Naive thymus-derived CD4-positive, alpha-beta T cell (primary cell): ENCODE measurements around the gene ZNF222. TPM values are rescaled to one million over a fixed set of nuclear protein-coding genes. Genes with fewer than 3 reads are reported as not detected.

ENCODE experiments used
- ATAC-seq: fragments of 150-1000 bp; cut with Tn5 transposase; 2 replicates; pipeline ENCODE4 v1.10.0; 2021; ENCODE audit warnings: mild to moderate bottlenecking, moderate library complexity
- CTCF ChIA-PET: fragments of 350-600 bp; sonication (Branson Sonifier 250); formaldehyde crosslinking; loops from one replicate; lab custom pipeline; 2021; ENCODE audit warnings: antibody characterized with exemption; lab: Charles Lee
- POLR2A ChIA-PET: fragments of 350-600 bp; sonication (Branson Sonifier 250); formaldehyde crosslinking; loops from one replicate; lab custom pipeline; 2021; ENCODE audit warnings: antibody characterized with exemption, inconsistent platforms; lab: Charles Lee
- DNase-seq, 9 donors: peaks; one replicate each; pipeline versions ENCODE4 v3.0.0 to v3.0.0-alpha.2; 2020 to 2022; ENCODE audit warnings: mixed read lengths in 1 of 9
- H3K27ac ChIP-seq: one replicate; pipeline ENCODE4 v1.7.0; 2013; ENCODE audit warnings: mild to moderate bottlenecking, low read depth, low read length, moderate library complexity
- H3K27me3 ChIP-seq, 2 donors: one replicate each; pipeline ENCODE4 v1.7.0; 2013; ENCODE audit warnings: low read length in 2 of 2, mild to moderate bottlenecking in 2 of 2, moderate library complexity in 2 of 2; ENCODE audit not compliant: control insufficient read depth in 2 of 2, insufficient read depth in 2 of 2
- H3K36me3 ChIP-seq, 3 experiments: 1 replicate in 2 of 3; 2 replicates in 1 of 3; pipeline ENCODE4 v1.7.0; 2013; ENCODE audit warnings: low read length in 3 of 3, mild to moderate bottlenecking in 3 of 3, moderate library complexity in 1 of 3; ENCODE audit not compliant: insufficient read depth in 3 of 3, control insufficient read depth in 2 of 3
- H3K4me1 ChIP-seq, 2 donors: one replicate each; pipeline ENCODE4 v1.7.0; 2013; ENCODE audit warnings: low read length in 2 of 2, mild to moderate bottlenecking in 2 of 2, moderate library complexity in 1 of 2; ENCODE audit not compliant: control insufficient read depth in 2 of 2, insufficient read depth in 2 of 2
- H3K4me3 ChIP-seq: 2 replicates; pipeline ENCODE4 v1.7.0; 2013; ENCODE audit warnings: mild to moderate bottlenecking, low read length
- H3K9me3 ChIP-seq, 3 experiments: 1 replicate in 2 of 3; 2 replicates in 1 of 3; pipeline ENCODE4 v1.7.0; 2013; ENCODE audit warnings: low read length in 3 of 3; ENCODE audit not compliant: control insufficient read depth in 2 of 3
- H3K27ac Mint-ChIP-seq, 9 donors: one replicate each; pipeline ENCODE4 v1.8.0; 2020 to 2022; ENCODE audit warnings: mixed read lengths in 9 of 9, mild to moderate bottlenecking in 8 of 9, moderate library complexity in 5 of 9, inconsistent platforms in 2 of 9
- H3K27me3 Mint-ChIP-seq, 5 donors: one replicate each; pipeline ENCODE4 v1.8.0; 2021 to 2022; ENCODE audit warnings: mixed read lengths in 5 of 5, mild to moderate bottlenecking in 1 of 5
- H3K36me3 Mint-ChIP-seq, 5 donors: one replicate each; pipeline ENCODE4 v1.8.0; 2020 to 2022; ENCODE audit warnings: mixed read lengths in 5 of 5, mild to moderate bottlenecking in 3 of 5, inconsistent platforms in 1 of 5
- H3K4me1 Mint-ChIP-seq, 7 donors: one replicate each; pipeline ENCODE4 v1.8.0; 2020 to 2022; ENCODE audit warnings: mixed read lengths in 7 of 7, mild to moderate bottlenecking in 3 of 7, inconsistent platforms in 1 of 7
- H3K4me3 Mint-ChIP-seq, 10 donors: one replicate each; pipeline ENCODE4 v1.8.0; 2020 to 2022; ENCODE audit warnings: mild to moderate bottlenecking in 10 of 10, mixed read lengths in 10 of 10, moderate library complexity in 6 of 10, inconsistent platforms in 2 of 10
- H3K9me3 Mint-ChIP-seq, 11 donors: one replicate each; pipeline ENCODE4 v1.8.0; 2020 to 2022; ENCODE audit warnings: mixed read lengths in 11 of 11, mild to moderate bottlenecking in 4 of 11, inconsistent platforms in 1 of 11, moderate library complexity in 1 of 11
- intact Hi-C, 2 donors: fragments of 100-400 bp; cut with micrococcal nuclease; formaldehyde crosslinking; loops; one replicate each; pipeline ENCODE4 v1.15.1; 2023
- polyA plus RNA-seq, 2 donors: library from polyadenylated mRNA; unstranded; fragments of 300-500 nt; fragmentation: Illumina TruSeq; gene quantifications; one replicate each; pipeline ENCODE4 v1.2.3, GENCODE V29; 2021
- total RNA-seq, 6 experiments: library from RNA in 5 of 6; stranded (reverse) in 5 of 6; gene quantifications; 1 replicate in 5 of 6; 2 replicates in 1 of 6; pipeline ENCODE4 v1.2.3 and lab custom pipeline; 2021 to 2026

ZNF222 gene
- 10 to 100 TPM in 1 of 5 experiments, 1 to 10 TPM in 4; 2.9 to 10.1 (median 4.5) TPM for total RNA-seq
- 1 to 10 TPM; 2.1 to 3.6 TPM for polyA plus RNA-seq
- 5.8 reads per million, percentile 26 among the genes with 10 or more reads in this experiment for total RNA-seq (lab: John Stamatoyannopoulos, UW)

DNA sequence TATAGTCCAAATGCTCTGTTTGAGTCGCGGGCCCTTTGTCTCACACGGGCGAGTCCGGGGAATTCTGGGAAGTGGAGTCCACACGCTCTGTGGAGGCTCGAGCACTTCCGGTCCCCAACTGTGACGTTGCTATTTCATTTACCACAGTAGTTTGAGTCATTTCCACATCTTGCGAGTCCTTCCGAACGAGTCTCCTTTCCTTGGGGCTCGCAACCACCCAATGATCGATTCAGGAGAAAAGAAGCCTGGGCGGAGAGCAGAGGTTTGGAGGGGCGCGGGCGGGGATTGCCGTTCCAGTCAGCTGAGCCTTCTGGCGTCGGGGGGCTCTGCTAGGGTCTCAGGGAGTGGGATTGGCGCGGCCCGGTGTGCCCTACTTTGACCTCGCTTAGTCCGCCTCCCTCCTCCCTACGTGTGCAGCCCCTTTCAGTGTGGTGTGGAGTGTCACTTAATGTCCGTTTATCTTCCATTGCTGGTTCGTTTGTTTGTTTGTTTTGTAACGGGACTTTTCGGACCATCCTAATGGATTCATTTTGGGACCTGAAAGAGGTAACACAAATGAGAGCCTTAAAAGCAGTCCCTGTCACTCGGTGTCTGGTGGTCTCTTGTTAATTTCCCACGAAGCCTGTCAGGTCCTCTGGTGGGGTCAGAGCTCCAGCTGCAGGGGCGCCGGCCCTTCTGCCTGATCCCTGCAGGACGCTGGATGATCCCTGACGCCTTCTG, at the start of gene ZNF222:
Gene ZNF222, plus strand, starts transcription at position 163 of the 720 bp plus-strand sequence. Its CDS starts 58 bp downstream, at position 221.
- ChIA-PET POLR2A (interaction anchor here (0.7 to 1.4 kb wide), 5 partner anchors 21 to 1129 kb away, joined by 3 to 5 read pairs (median 3); partner anchors contain the start of gene ZNF45), CTCF (no interaction called here)
- Mint-ChIP-seq H3K36me3 (peaks cover 26 to 57% (median 51%) of the 10 kb centered on the region in 5 donors), H3K27ac (peak within 1 kb of the TSS; percentile 84 to 98 (median 94)), H3K4me1 (peaks cover 12 to 40% (median 31%) of the 10 kb centered on the region in 7 donors), H3K4me3 (peak within 1 kb of the TSS; percentile 95 to 100 (median 98)), H3K27me3 (peaks cover 0 to 9% (median 3%) of the 10 kb centered on the region in 5 donors), H3K9me3 (peaks cover 11 to 77% (median 48%) of the 10 kb centered on the region in 11 donors)
- ATAC-seq: peak; percentile 99
- Histone ChIP-seq H3K4me1 (peaks cover 5 to 9% of the 10 kb centered on the region in 2 donors), H3K4me3 (peak within 1 kb of the TSS; percentile 76), H3K27me3 (no peaks in the 10 kb centered on the region), H3K27ac (peak within 1 kb of the TSS; percentile 71), H3K9me3 (peaks cover 4 to 28% (median 9%) of the 10 kb centered on the region in 3 experiments), H3K36me3 (peaks cover under 1 to 42% (median 24%) of the 10 kb centered on the region in 3 experiments)
- intact Hi-C loops: loop anchor here (1.0 kb wide), 11 partner anchors 23 to 280 kb away; partner anchors contain the start of genes ZNF224 (in 2 of the 2), ZNF230 (in 2 of the 2), ZNF284 (in 2 of the 2) and ZNF45 (in 2 of the 2)
- peak; percentile 41 to 78 (median 66) for DNase-seq

DNA sequence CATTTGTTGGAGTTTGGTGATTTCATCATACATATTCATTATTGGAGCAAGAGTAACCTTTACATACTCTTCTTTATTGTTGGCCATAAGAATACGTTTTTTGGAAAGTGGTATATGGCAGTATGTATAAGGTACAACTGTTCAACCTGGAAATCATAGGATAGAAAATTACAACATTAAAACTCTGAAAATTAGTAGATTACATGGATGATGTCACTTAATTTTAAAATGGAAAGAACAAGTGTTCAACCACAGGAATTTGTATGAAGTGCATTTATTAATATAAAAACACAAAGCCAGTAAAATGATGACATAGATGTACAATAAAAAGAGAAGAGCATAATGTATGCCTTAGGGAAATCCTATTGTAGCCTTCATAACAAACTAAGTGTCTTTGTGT, 48.4 kb upstream of the ZNF222 start:
- no peaks in the 10 kb centered on the region for H3K36me3 ChIP-seq
- CTCF ChIA-PET: no interaction called here
- Mint-ChIP-seq H3K27ac (no peak overlapping the region), H3K27me3 (peaks cover 0 to 8% (median 0%) of the 10 kb centered on the region in 5 donors), H3K9me3 (peaks cover 5 to 58% (median 33%) of the 10 kb centered on the region in 11 donors), H3K4me3 (no peak overlapping the region), H3K36me3 (peaks cover 0 to 19% (median 7%) of the 10 kb centered on the region in 5 donors), H3K4me1 (no peaks in the 10 kb centered on the region)
- no peak overlapping the region for H3K27ac ChIP-seq
- H3K4me3 ChIP-seq: no peak overlapping the region
- H3K4me1 ChIP-seq: no peaks in the 10 kb centered on the region
- POLR2A ChIA-PET: no interaction called here
- no peaks in the 10 kb centered on the region for H3K27me3 ChIP-seq
- intact Hi-C loops: no loop called here
- ATAC-seq: no peak
- H3K9me3 ChIP-seq: peaks cover 0 to 27% (median 4%) of the 10 kb centered on the region in 3 experiments
- DNase-seq: no peak

DNA sequence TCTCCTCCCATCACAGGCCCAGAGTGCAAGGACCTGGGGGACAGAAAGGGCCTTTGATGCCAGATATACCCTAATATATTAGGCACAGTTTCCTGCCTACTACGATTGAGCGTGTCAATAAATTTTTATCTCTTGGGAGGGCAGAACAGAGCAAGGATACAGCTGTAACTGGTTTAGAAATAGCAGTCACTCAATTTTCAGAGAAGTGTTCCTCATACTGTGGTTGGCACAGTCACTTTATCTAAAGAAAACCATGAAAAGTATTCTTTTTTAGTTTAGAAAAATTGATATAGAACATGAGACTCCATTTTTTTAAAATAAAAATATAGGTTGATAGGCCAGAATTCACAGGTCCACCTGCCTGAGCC, 41.7 kb upstream of the ZNF222 start:
- Histone ChIP-seq H3K4me1 (peaks cover 0 to 3% of the 10 kb centered on the region in 2 donors), H3K36me3 (peaks cover 0 to 10% (median 0%) of the 10 kb centered on the region in 3 experiments), H3K9me3 (peaks cover 0 to 3% (median 0%) of the 10 kb centered on the region in 3 experiments), H3K4me3 (peak overlapping the region; percentile 96), H3K27ac (peak overlapping the region; percentile 79), H3K27me3 (no peaks in the 10 kb centered on the region)
- Mint-ChIP-seq H3K9me3 (peaks cover 0 to 16% (median 5%) of the 10 kb centered on the region in 11 donors), H3K27ac (peak overlapping the region; percentile 2 to 94 (median 55)), H3K4me3 (peak overlapping the region; percentile 73 to 97 (median 92)), H3K36me3 (peaks cover 0 to 24% (median 18%) of the 10 kb centered on the region in 5 donors), H3K4me1 (peaks cover 0 to 24% (median 14%) of the 10 kb centered on the region in 7 donors), H3K27me3 (no peaks in the 10 kb centered on the region)
- intact Hi-C loops: loop anchor here in 1 of 2 donors (2.0 to 10.0 kb wide), 2 partner anchors 33 to 321 kb away; partner anchors contain the start of genes ZNF221 and ZNF235
- ATAC-seq: no peak
- ChIA-PET POLR2A (no interaction called here), CTCF (interaction anchor here (0.7 kb wide), 1 partner anchor 48 kb away, joined by 4 read pairs; no protein-coding TSS in a partner anchor)
- no peak for DNase-seq

DNA sequence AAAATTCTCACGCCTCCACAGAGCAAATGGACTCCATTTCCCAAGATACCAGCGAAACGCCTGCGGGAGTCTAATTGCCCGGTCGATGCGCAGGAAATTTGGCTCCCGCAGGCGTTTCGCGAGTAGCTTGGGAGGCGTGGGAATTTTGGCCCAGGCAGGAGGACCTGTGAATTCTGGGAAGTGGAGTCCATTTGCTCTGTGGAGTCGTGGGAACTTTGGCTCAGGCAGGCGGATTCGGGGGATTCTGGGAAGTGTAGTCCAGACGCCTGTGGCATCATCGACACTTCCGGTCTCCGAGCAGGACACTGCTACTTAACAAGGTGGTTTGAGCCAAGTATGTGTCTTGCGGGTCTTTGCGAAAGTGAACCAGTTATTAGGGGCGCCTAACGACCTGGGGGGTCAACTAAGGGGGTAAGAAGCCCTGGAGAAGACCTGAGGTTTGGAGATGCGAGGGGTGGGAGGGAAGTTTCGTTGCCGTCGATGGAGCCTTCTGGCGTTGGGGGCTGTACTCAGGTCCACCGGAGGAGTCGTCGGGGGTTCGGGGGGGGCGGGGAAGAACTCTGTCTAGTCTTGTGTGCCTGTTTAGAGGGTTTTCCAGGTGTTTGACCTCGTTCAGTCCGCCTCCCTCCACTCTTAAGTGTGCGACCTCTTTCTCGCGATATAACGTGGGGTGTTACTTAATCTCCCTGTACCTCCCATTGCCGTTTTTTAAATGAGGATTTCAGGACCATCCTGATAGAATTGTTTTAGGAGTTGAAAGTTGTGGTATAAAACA, 41.1 kb upstream of the ZNF222 start, which contains the start of gene ZNF155:
Gene ZNF155, plus strand, starts transcription at position 277 of the 775 bp plus-strand sequence. CDS start 4,356 bp downstream, outside the sequence.
- POLR2A ChIA-PET: interaction anchor here (0.6 to 1.2 kb wide), 2 partner anchors 111 to 225 kb away, joined by 3 to 7 read pairs; no protein-coding TSS in a partner anchor
- ATAC-seq (peak; percentile 92), DNase-seq (peak; percentile 46 to 72 (median 64))
- Histone ChIP-seq H3K4me3 (peak within 1 kb of the TSS; percentile 96), H3K4me1 (peaks cover 0 to 3% of the 10 kb centered on the region in 2 donors), H3K36me3 (peaks cover 0 to 14% (median 5%) of the 10 kb centered on the region in 3 experiments), H3K9me3 (peaks cover 0 to 3% (median 0%) of the 10 kb centered on the region in 3 experiments), H3K27ac (peak within 1 kb of the TSS; percentile 79), H3K27me3 (no peaks in the 10 kb centered on the region)
- CTCF ChIA-PET: interaction anchor here (0.7 kb wide), 1 partner anchor 48 kb away, joined by 4 read pairs; no protein-coding TSS in a partner anchor
- intact Hi-C loops: loop anchor here (1.0 to 10.0 kb wide), 9 partner anchors 18 to 321 kb away; partner anchors contain the start of genes ZNF221 (in 2 of the 2), ZNF224 (in 2 of the 2), ZNF230 (in 2 of the 2) and ZNF45 (in 2 of the 2)
- Mint-ChIP-seq H3K27ac (peak within 1 kb of the TSS; percentile 72 to 97 (median 93)), H3K36me3 (peaks cover 2 to 27% (median 24%) of the 10 kb centered on the region in 5 donors), H3K27me3 (no peaks in the 10 kb centered on the region), H3K4me1 (peaks cover 0 to 28% (median 14%) of the 10 kb centered on the region in 7 donors), H3K4me3 (peak within 1 kb of the TSS; percentile 89 to 99 (median 96)), H3K9me3 (peaks cover 0 to 16% (median 8%) of the 10 kb centered on the region in 11 donors)

DNA sequence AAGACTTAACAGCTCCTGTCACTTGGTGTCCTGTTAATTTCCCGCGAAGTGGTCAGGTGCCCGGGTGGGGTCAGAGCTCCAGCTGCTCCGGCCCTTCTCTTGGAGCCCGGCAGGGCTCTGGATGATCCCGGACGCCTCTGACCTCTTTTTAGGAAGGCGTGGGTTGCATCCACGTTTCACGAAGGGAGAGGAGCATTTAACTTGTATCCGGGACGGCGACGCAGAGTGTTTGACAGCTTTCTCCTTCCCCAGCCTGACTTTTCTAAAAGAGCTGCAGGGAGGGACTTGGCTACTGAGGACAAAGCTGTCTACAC, 40.5 kb upstream of the ZNF222 start:
- Mint-ChIP-seq H3K9me3 (peaks cover 0 to 16% (median 10%) of the 10 kb centered on the region in 11 donors), H3K4me3 (peak overlapping the region; percentile 89 to 99 (median 96)), H3K27ac (peak overlapping the region in 8 of 9 donors; percentile 72 to 97 (median 90)), H3K36me3 (peaks cover 8 to 33% (median 29%) of the 10 kb centered on the region in 5 donors), H3K27me3 (no peaks in the 10 kb centered on the region), H3K4me1 (peaks cover 0 to 28% (median 14%) of the 10 kb centered on the region in 7 donors)
- ATAC-seq: no peak
- peaks cover 4 to 20% (median 10%) of the 10 kb centered on the region in 3 experiments for H3K36me3 ChIP-seq
- POLR2A ChIA-PET: interaction anchor here (0.6 to 1.2 kb wide), 2 partner anchors 110 to 226 kb away, joined by 3 to 7 read pairs; no protein-coding TSS in a partner anchor
- intact Hi-C loops: loop anchor here (1.0 to 10.0 kb wide), 8 partner anchors 18 to 320 kb away; partner anchors contain the start of genes ZNF224 (in 2 of the 2), ZNF230 (in 2 of the 2), ZNF45 (in 2 of the 2) and ZNF221 (in 1 of the 2)
- CTCF ChIA-PET: no interaction called here
- peak overlapping the region; percentile 96 for H3K4me3 ChIP-seq
- peaks cover 0 to 3% of the 10 kb centered on the region in 2 donors for H3K4me1 ChIP-seq
- no peaks in the 10 kb centered on the region for H3K27me3 ChIP-seq
- no peak for DNase-seq
- H3K27ac ChIP-seq: peak overlapping the region; percentile 79
- peaks cover 0 to 3% (median 0%) of the 10 kb centered on the region in 3 experiments for H3K9me3 ChIP-seq
